CD4-positive, CD25-positive, alpha-beta regulatory T cell (primary cell): ENCODE measurements around the gene NALCN. TPM values are rescaled to one million over a fixed set of nuclear protein-coding genes. Genes with fewer than 3 reads are reported as not detected.
A peak's percentile ranks its signal among the peaks of the same experiment; 100 is the strongest.

Source experiments
- ATAC-seq, 2 donors: fragments of 150-1000 bp; cut with Tn5 transposase; one replicate each; pipeline ENCODE4 v1.10.0; 2021; ENCODE audit warnings: low read depth in 2 of 2, moderate number of reproducible peaks in 2 of 2, moderate library complexity in 1 of 2
- DNase-seq, 3 donors: peaks; one replicate each; pipeline versions ENCODE4 v3.0.0 to v3.0.0-alpha.2; 2012 to 2022; ENCODE audit warnings: mixed read lengths in 1 of 3
- H3K27ac ChIP-seq: one replicate; pipeline ENCODE4 v1.7.0; 2013; ENCODE audit warnings: mild to moderate bottlenecking, low read length; ENCODE audit not compliant: insufficient read depth, poor library complexity, severe bottlenecking
- H3K27me3 ChIP-seq: one replicate; pipeline ENCODE4 v1.7.0; 2013; ENCODE audit warnings: low read length; ENCODE audit not compliant: control insufficient read depth, insufficient read depth
- H3K36me3 ChIP-seq: one replicate; pipeline ENCODE4 v1.7.0; 2013; ENCODE audit warnings: mild to moderate bottlenecking, low read length, moderate library complexity; ENCODE audit not compliant: control insufficient read depth, insufficient read depth
- H3K4me1 ChIP-seq: 2 replicates; pipeline ENCODE4 v1.7.0; 2013; ENCODE audit warnings: mild to moderate bottlenecking, low read length; ENCODE audit not compliant: insufficient read depth, control insufficient read depth, poor library complexity, severe bottlenecking
- H3K4me3 ChIP-seq: one replicate; pipeline ENCODE4 v1.7.0; 2013; ENCODE audit warnings: low read depth, mild to moderate bottlenecking, low read length, moderate library complexity
- H3K9me3 ChIP-seq, 2 experiments: 1 replicate in 1 of 2; 2 replicates in 1 of 2; pipeline ENCODE4 v1.7.0; 2013; ENCODE audit warnings: low read length in 2 of 2, mild to moderate bottlenecking in 1 of 2, moderate library complexity in 1 of 2; ENCODE audit not compliant: control insufficient read depth in 2 of 2
- H3K27ac Mint-ChIP-seq, 3 donors: one replicate each; pipeline ENCODE4 v1.8.0; 2020 to 2022; ENCODE audit warnings: mild to moderate bottlenecking in 3 of 3, mixed read lengths in 3 of 3, moderate library complexity in 2 of 3
- H3K27me3 Mint-ChIP-seq: one replicate; pipeline ENCODE4 v1.8.0; 2022; ENCODE audit warnings: mild to moderate bottlenecking, mixed read lengths
- H3K36me3 Mint-ChIP-seq: one replicate; pipeline ENCODE4 v1.8.0; 2020; ENCODE audit warnings: mixed read lengths
- H3K4me1 Mint-ChIP-seq, 4 donors: one replicate each; pipeline ENCODE4 v1.8.0; 2020 to 2022; ENCODE audit warnings: mixed read lengths in 4 of 4, mild to moderate bottlenecking in 1 of 4
- H3K4me3 Mint-ChIP-seq, 4 donors: one replicate each; pipeline ENCODE4 v1.8.0; 2020 to 2022; ENCODE audit warnings: mild to moderate bottlenecking in 4 of 4, mixed read lengths in 4 of 4, moderate library complexity in 3 of 4
- H3K9me3 Mint-ChIP-seq, 7 donors: one replicate each; pipeline ENCODE4 v1.8.0; 2020 to 2022; ENCODE audit warnings: mixed read lengths in 7 of 7, mild to moderate bottlenecking in 3 of 7, moderate library complexity in 2 of 7
- polyA plus RNA-seq, 4 donors: library from polyadenylated mRNA; unstranded; fragments of 300-500 nt; fragmentation: Illumina TruSeq; gene quantifications; one replicate each; pipeline ENCODE4 v1.2.3, GENCODE V29; 2021
- total RNA-seq: library from RNA; stranded (reverse); gene quantifications from one replicate; pipeline ENCODE4 v1.2.3, GENCODE V29; 2022

The NALCN gene
- total and polyA plus RNA-seq, 5 donors from 2014 or later: not detected

DNA sequence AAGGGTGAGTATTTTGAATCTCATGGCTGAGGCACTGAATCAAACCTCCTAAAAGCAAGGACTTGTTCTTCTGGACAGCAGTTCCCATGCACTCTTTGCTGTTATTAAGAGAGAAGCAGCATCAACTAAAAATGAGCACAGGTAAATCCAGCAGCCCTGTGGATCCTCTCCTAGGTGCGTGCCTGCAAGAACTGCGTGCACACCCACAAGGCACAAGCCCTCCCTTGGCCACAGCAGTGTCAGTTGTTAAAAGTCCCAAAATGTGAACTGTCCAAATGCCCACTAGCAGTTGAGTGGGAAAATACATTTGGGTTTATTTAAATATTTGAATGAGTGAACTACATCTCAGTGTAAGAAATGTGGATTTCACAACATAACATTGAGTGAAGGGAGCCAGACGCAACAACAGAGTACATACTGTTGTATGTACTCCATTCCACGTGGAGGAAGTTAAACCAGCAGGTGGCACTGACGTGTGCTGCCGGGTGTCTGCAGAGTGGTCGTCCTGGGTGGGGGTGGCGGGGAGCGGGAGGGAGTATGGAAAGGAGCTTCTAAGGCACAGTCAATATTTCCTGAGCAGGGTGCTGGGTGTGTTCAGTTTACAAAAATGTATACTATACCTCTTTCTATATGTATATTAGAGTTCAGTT, 266.4 kb downstream of the NALCN start:
- no peak for ATAC-seq
- Mint-ChIP-seq H3K27ac (no peak overlapping the region), H3K27me3 (peaks cover 28% of the 10 kb centered on the region), H3K4me3 (no peak overlapping the region), H3K9me3 (peaks cover 0 to 2% (median 0%) of the 10 kb centered on the region in 7 donors), H3K4me1 (no peaks in the 10 kb centered on the region), H3K36me3 (no peaks in the 10 kb centered on the region)
- Histone ChIP-seq H3K4me1 (no peaks in the 10 kb centered on the region), H3K4me3 (no peak overlapping the region), H3K9me3 (no peaks in the 10 kb centered on the region), H3K36me3 (no peaks in the 10 kb centered on the region), H3K27me3 (peaks cover 17% of the 10 kb centered on the region), H3K27ac (no peak overlapping the region)
- no peak for DNase-seq

DNA sequence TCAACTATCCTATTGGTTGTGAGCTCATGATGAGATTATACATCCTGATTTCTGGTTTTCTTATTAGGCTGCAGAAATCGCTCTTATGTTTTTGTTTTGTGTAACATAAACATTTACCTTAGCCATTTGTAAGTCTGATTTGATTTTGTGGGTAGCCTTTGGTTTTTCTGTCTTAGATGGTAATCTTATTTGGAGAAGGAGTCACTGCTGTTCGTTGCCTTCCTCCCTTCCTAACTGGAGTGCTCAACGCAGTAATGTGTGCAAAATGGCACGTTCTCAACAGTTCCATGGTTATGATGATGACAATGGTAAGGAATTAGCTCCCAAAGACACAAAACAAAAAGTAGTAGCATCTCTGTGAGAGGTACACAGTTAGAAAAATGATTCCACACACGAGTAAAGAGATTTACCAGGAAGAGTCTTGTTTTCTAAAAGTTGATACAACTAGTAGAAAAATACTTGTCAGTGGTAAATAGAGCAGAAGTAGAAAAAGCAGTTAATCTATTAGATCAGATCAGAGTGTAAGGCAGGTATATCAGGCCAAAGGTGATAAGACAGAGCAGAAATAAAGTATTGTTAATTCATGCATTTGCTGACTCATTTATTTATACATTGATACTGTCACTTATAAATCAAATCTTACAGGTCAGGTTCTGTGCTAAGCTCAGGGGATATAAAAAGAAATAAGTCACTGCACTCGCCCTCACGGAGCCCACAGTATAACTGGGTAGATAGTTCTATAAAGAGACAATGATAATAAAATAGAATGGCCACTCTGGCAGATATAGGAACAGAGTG, 270.0 kb downstream of the NALCN start:
- Histone ChIP-seq H3K4me3 (no peak overlapping the region), H3K9me3 (no peaks in the 10 kb centered on the region), H3K36me3 (no peaks in the 10 kb centered on the region), H3K27me3 (peaks cover 3% of the 10 kb centered on the region), H3K27ac (no peak overlapping the region), H3K4me1 (no peaks in the 10 kb centered on the region)
- no peak overlapping the region for H3K27ac Mint-ChIP-seq
- H3K4me3 Mint-ChIP-seq: no peak overlapping the region
- DNase-seq: no peak
- H3K27me3 Mint-ChIP-seq: peaks cover 17% of the 10 kb centered on the region
- H3K36me3 Mint-ChIP-seq: no peaks in the 10 kb centered on the region
- ATAC-seq: no peak
- peaks cover 0 to 2% (median 0%) of the 10 kb centered on the region in 7 donors for H3K9me3 Mint-ChIP-seq
- no peaks in the 10 kb centered on the region for H3K4me1 Mint-ChIP-seq

DNA sequence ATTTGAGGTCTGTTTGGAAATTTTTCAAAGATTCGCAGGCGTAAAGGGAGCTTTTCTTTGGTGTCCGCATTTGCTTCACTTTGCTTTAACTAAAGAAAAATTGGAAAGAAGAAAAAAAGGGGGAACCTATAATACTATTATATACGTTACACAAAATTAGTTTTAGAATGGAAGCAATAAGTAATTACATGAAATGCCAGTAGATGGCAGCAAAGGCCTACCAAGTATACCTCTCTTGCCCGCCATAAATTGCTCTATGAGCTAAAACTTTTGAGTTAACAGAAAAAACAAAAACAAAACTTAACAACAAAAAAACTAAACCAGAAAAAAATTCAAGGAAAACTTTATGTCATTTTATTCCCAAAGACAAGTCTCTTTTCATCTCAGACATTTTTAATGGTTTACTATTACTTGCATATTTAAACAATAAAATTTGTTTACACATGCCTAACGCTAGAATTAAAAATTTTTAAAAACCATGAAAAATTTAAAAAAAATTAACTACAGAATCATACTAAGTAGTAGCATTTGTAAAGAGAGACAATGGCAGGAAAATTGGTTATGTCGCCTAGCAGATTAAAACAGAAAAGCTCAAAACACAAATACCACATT, 271.4 kb downstream of the NALCN start:
- H3K27me3 ChIP-seq: peaks cover 3% of the 10 kb centered on the region
- peak in 2 of 3 donors; percentile 32 to 64 for DNase-seq
- Mint-ChIP-seq H3K4me1 (no peaks in the 10 kb centered on the region), H3K9me3 (peaks cover 0 to 2% (median 0%) of the 10 kb centered on the region in 7 donors), H3K36me3 (no peaks in the 10 kb centered on the region), H3K27ac (no peak overlapping the region), H3K4me3 (no peak overlapping the region), H3K27me3 (peaks cover 17% of the 10 kb centered on the region)
- no peaks in the 10 kb centered on the region for H3K4me1 ChIP-seq
- no peak overlapping the region for H3K4me3 ChIP-seq
- ATAC-seq: no peak
- H3K36me3 ChIP-seq: no peaks in the 10 kb centered on the region
- H3K9me3 ChIP-seq: no peaks in the 10 kb centered on the region
- no peak overlapping the region for H3K27ac ChIP-seq

DNA sequence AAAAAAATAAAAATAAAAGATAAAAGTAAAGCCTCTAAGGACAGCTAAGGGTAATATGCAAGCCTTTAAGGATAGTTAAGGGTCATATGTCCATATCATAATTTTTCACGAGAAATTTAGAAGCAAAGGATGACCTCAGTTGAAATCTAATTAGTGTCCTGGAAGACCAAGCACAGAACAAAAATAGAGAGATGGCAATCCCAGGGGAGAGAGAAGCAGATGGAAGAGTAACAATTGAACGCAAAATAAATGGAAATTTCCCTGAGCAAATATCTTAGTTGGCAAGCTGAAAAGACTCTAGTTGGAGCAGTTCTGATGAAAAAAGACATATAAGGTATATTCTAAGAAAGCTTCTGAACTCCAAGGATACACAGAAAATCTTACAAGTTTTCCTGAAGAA, 275.4 kb downstream of the NALCN start:
- Mint-ChIP-seq H3K27ac (no peak overlapping the region), H3K9me3 (peaks cover 0 to 3% (median 0%) of the 10 kb centered on the region in 7 donors), H3K27me3 (peaks cover 5% of the 10 kb centered on the region), H3K4me3 (no peak overlapping the region), H3K4me1 (no peaks in the 10 kb centered on the region), H3K36me3 (no peaks in the 10 kb centered on the region)
- no peak overlapping the region for H3K4me3 ChIP-seq
- H3K36me3 ChIP-seq: no peaks in the 10 kb centered on the region
- H3K27me3 ChIP-seq: peaks cover 3% of the 10 kb centered on the region
- H3K9me3 ChIP-seq: no peaks in the 10 kb centered on the region
- no peak overlapping the region for H3K27ac ChIP-seq
- H3K4me1 ChIP-seq: no peaks in the 10 kb centered on the region
- ATAC-seq (no peak), DNase-seq (no peak)

DNA sequence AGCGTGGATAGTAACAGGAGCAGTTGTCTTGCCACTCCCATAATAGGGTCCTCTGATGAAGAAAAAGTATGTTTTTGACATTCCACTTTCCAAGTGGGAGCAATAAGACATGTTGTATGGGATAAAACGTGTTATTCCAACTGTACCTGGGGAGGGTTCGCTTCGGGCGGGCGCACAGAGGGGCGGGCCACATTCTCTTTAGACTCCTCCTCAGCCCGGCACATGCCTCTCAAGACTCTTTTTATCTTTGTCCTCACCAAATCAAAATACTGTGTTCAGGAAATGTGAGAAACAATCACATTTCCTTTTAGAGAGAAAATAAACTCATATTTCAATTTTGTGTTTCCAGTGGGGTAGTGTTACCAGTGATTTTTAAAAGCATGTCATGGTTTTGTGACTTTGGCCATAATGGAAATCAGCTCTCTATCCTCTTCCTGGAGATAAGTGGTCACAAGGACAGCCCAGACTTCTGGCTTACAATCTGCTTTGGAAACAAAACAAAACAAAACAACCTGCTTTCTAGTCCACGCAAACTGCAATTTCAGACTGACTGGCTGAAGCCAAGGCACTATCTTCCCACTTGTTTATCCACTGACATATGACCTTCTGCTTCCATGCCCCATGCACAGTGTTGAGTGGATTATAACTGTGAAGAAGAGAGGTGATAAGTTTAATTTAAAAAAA, 276.1 kb downstream of the NALCN start:
- Histone ChIP-seq H3K4me3 (no peak overlapping the region), H3K27me3 (peaks cover 2% of the 10 kb centered on the region), H3K4me1 (no peaks in the 10 kb centered on the region), H3K27ac (no peak overlapping the region), H3K36me3 (no peaks in the 10 kb centered on the region), H3K9me3 (no peaks in the 10 kb centered on the region)
- DNase-seq (no peak), ATAC-seq (no peak)
- H3K4me3 Mint-ChIP-seq: no peak overlapping the region
- no peaks in the 10 kb centered on the region for H3K36me3 Mint-ChIP-seq
- H3K9me3 Mint-ChIP-seq: peaks cover 0 to 3% (median 0%) of the 10 kb centered on the region in 7 donors
- no peaks in the 10 kb centered on the region for H3K4me1 Mint-ChIP-seq
- H3K27me3 Mint-ChIP-seq: peaks cover 5% of the 10 kb centered on the region
- H3K27ac Mint-ChIP-seq: no peak overlapping the region

DNA sequence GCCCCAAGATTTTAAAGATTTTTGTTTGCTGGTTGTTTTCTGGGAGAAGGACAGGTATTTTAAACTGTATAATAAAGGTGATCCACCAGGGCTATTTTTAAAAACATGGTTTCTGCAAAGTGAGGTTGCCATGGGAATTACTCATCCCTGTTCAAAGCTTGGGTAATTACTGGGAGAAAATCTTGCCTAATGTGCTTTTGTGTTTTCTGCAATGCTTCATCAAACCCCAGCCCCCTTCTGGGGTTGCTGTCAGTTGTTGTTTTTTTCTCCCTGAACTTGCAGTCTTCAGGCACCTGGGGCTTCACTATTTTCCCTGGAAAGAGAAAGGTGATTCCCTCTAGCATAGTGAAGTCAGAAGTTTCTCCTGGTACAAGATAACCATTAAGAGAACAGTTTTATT, 277.2 kb downstream of the NALCN start:
- Histone ChIP-seq H3K27me3 (no peaks in the 10 kb centered on the region), H3K9me3 (no peaks in the 10 kb centered on the region), H3K4me1 (no peaks in the 10 kb centered on the region), H3K27ac (no peak overlapping the region), H3K36me3 (no peaks in the 10 kb centered on the region), H3K4me3 (no peak overlapping the region)
- Mint-ChIP-seq H3K36me3 (no peaks in the 10 kb centered on the region), H3K27me3 (no peaks in the 10 kb centered on the region), H3K27ac (no peak overlapping the region), H3K4me1 (no peaks in the 10 kb centered on the region), H3K4me3 (no peak overlapping the region), H3K9me3 (peaks cover 0 to 3% (median 0%) of the 10 kb centered on the region in 7 donors)
- DNase-seq: no peak
- ATAC-seq: no peak

DNA sequence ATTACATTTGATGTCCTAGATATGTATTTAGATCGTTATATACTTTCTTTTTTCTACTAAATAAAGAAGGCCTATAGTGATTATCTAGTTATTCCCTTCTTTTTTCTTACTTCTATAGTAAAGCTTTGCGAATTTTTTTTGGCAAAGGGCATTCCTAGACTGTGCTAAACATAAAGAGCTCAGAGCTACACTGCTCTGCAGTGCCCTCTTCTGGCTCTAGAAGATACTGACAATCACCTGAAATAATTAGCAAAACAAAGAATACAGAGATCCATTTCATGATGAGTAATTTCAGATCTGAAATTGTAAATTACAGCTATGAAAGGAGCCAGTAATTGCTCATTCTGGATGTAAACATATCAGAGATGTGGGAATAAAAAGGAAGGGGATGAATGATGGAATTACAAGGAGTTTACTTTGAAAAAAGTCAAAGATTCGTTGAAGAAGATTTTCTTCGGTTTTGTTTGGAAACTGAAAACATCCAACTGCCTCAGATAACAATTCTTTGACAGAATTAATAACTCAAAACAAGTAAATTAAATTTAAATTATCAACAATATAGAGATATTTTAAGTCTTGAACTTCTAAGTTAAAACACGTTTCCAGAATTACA, 288.5 kb downstream of the NALCN start:
- H3K27ac ChIP-seq: no peak overlapping the region
- Mint-ChIP-seq H3K9me3 (no peaks in the 10 kb centered on the region), H3K27me3 (peaks cover 12% of the 10 kb centered on the region), H3K36me3 (no peaks in the 10 kb centered on the region), H3K4me3 (no peak overlapping the region), H3K4me1 (no peaks in the 10 kb centered on the region), H3K27ac (no peak overlapping the region)
- H3K4me1 ChIP-seq: no peaks in the 10 kb centered on the region
- no peaks in the 10 kb centered on the region for H3K36me3 ChIP-seq
- peak in 2 of 3 donors; percentile 11 to 46 for DNase-seq
- H3K27me3 ChIP-seq: no peaks in the 10 kb centered on the region
- H3K9me3 ChIP-seq: no peaks in the 10 kb centered on the region
- peak; percentile 50 to 69 for ATAC-seq
- no peak overlapping the region for H3K4me3 ChIP-seq
